ENCODE measurements around the gene LYRM4.
"Not testable (repeated sequence)": the region's sequence is repeated elsewhere in the genome, so short reads cannot be mapped to it uniquely, and the experiment has no call there.

The LYRM4 gene

DNA sequence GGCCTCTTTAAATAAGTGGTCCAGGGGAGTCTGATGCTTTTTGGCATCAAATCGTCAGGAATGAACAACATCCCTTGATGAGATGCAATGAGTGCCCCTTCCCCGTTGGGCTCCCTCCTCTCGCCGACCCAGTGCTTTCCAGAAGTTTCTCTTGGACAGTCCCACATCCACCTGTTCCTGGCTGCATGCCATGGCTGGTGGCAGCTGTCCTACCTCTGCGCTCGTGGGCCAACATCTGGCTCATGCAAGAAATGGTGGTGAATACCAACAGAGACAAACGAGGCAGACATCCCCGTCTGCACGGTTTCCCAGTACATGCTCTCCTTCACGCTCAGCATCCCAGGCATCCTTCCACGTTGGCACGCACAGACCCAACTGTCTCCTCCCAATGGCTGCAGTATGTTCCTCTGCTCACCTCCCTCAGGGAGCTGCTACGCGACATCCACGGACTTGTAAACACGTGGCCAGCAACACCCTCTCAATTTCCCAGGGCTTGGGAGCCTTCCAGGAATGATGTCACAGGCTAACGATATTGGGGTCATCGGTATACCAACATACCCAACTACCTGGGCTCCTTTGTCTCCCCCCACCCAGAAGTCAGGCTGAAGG, 138.1 kb downstream of the LYRM4 start:
- TF ChIP-seq POLR2A (IDR thresholded peaks at IDR 0.05; ENCODE audit: low read length) (no peak), GATA1 (IDR thresholded peaks at IDR 0.05; ENCODE audit: low read depth, low read length) (no peak)
- DNase-seq, result no peak

DNA sequence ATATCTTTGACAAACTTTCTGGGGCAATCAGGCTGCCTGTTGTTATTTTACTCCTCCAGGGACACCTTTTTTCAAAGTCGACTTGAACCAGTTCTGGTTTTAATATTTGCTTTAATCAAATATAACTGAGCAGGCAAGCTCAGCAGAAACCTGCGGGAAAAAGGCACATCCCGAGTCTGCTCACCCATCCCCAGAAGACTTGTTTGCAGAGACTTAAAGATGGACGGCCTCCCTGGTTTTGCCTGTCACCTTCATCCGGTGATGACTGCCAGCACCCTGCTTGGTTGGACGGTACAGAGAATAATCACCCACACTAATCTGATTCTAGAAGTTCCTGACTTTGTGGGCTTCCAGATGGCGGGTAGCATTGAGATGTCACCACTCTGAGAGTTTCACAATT, 138.8 kb downstream of the LYRM4 start:
- TF ChIP-seq GATA1 (IDR thresholded peaks at IDR 0.05; ENCODE audit: low read depth, low read length) (no peak), POLR2A (IDR thresholded peaks at IDR 0.05; ENCODE audit: low read length) (no peak)
- DNase-seq, result no peak

DNA sequence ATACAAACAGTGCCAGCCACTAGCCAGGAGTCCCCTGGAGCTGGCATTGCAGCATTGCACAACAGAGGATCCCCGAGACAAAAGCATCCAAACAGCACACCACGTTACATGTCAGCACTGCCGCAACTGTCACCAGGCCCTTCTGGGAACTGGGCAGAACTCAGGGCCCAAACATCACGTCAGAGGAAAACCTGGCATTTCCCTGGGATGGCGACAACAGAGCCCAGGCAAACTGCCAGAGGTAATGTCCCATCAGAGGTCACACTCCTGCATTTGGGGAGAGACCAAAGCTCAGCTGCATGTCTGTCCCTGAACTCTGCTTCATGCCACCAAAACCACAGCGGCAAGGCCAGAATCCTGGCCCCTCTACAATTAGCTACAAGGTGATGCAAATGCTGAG, 139.3 kb downstream of the LYRM4 start:
- no peak for DNase-seq
- TF ChIP-seq POLR2A (IDR thresholded peaks at IDR 0.05; ENCODE audit: low read length) (no peak), GATA1 (IDR thresholded peaks at IDR 0.05; ENCODE audit: low read depth, low read length) (no peak)

DNA sequence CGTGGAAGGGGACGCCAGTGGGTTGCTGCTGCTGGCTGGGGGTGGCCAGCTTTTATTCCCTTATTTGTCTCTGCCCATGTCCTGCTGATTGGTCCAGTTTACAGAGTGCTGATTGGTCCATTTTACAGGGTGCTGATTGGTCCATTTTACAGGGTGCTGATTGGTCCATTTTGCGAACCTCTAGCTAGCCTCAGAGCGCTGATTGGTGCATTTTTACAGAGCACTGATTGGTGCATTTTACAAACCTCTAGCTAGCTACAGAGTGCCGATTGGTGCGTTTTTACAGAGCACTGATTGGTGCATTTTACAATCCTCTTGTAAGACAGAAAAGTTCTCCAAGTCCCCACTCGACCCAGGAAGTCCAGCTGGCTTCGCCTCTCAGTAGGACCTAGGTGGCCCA, 140.2 kb downstream of the LYRM4 start:
- not testable (repeated sequence) for DNase-seq

DNA sequence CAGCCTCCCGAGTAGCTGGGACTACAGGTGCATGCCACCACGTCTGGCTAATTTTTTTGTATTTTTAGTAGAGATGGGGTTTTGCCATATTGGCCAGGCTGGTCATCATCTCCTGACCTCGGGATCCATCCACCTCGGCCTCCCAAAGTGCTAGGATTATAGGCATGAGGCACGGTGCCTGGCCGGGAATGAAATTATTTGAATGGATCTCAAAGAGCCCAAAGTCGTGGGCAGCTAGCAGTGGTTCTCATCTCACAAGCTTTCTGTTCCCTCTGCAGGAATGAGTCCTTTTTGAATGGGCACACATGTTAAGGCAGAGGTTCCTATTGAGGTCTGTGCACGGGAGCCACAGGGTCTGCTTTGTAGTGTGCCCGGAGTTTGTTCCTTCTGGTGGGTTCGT, 140.7 kb downstream of the LYRM4 start:
- no peak for DNase-seq
- no peak for TF ChIP-seq POLR2A (IDR thresholded peaks at IDR 0.05; ENCODE audit: low read length)
- no peak for TF ChIP-seq GATA1 (IDR thresholded peaks at IDR 0.05; ENCODE audit: low read depth, low read length)

DNA sequence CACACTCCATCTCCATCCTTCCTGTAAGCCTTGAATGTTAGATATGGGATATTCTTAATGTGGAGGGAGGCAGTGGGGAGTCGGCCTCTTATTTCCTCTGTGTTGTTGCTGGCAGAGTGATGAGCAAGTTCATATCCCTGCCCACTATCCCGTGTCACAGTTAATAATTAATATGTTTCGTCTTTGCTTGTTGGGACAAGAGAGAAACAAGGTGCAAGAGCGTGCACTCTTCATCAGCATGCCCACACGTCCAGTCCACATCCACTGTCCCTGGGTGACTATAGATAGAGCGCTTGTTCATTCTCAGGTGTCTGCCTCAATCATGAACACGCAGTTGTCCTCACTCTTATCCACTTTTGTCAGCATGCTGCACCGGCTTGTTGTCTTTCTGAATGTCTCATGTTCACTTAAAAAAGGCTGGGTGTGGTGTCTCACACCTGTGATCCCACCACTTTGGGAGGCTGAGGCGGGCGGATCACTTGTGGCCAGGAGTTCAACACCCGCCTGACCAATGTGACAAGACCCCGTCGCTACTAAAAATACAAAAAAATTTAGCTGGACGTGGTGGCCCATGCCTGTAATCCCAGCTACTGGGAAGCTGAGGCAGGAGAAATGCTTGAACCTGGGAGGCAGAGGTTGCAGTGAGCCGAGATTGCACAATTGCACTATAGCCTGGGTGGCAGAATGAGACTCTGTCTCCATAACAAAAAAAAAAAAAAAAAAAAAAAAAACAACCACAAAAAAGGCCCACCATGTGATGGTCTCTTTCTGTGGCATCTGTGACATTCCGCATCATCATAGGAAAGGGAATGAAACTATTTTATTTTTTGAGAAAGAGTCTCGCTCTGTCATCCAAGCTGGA, 141.4 kb downstream of the LYRM4 start:
- DNase-seq, result no peak
- TF ChIP-seq GATA1 (IDR thresholded peaks at IDR 0.05; ENCODE audit: low read depth, low read length), result no peak
- no peak for TF ChIP-seq POLR2A (IDR thresholded peaks at IDR 0.05; ENCODE audit: low read length)

DNA sequence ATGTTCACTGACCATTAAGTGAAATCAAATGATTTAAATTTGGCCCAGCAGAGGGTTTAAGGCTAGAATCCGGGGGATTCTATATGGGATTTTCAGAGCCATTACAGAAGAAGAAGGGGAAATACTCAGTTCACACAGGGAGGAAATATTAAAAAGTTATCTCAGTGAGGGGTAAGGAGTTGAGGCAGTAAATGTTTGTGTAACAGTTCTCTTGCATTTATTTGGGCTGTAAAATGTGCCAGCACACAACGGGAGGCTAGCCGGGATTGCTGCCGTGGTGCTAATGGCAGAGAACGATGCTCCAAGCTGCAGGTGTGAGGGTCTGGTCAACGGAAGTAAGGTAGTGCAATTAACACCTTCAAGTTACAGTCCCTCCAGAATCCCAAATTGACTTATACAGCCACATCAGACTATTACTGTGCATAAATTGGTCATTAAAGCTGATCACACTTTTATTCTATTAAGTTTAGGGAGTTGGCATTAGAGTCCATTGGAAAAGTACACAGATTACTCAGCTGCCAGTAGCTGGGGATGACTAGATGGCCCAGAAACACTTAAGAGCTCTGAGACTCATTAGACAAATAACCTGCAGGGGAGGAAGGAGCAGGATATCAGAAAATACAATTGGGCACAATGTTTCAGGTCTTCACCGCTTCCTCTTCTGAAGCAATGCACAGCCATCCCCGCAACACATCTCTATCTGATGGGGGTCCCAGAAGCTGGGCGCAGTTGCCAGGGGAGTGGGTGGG, 144.3 kb downstream of the LYRM4 start:
- TF ChIP-seq POLR2A (IDR thresholded peaks at IDR 0.05; ENCODE audit: low read length), result no peak
- no peak for TF ChIP-seq GATA1 (IDR thresholded peaks at IDR 0.05; ENCODE audit: low read depth, low read length)

DNA sequence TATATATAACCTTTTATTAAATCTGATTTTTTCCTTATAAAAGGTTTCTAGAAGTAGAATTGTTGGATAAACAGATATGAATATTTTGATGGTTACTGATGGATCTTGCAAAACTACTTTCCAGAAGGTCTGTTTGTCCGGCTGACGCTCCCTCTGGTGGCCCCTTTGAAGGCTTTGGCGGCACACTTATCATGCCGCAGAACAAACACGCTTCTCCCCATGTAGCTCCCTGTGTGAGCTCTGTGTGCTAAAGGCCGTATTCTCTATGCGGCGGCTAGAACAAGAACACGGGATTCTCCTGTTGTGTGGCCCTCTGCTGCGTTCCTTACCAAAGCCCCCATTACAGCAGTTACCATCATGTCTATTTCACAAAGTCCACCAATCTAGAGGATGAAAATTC, 145.6 kb downstream of the LYRM4 start:
- peak; percentile 5 to 10 for DNase-seq
- no peak for TF ChIP-seq POLR2A (IDR thresholded peaks at IDR 0.05; ENCODE audit: low read length)
- no peak for TF ChIP-seq GATA1 (IDR thresholded peaks at IDR 0.05; ENCODE audit: low read depth, low read length)

More for the DNA sequence above, 144.3 kb downstream of the LYRM4 start:
- DNase-seq, result no peak

DNA sequence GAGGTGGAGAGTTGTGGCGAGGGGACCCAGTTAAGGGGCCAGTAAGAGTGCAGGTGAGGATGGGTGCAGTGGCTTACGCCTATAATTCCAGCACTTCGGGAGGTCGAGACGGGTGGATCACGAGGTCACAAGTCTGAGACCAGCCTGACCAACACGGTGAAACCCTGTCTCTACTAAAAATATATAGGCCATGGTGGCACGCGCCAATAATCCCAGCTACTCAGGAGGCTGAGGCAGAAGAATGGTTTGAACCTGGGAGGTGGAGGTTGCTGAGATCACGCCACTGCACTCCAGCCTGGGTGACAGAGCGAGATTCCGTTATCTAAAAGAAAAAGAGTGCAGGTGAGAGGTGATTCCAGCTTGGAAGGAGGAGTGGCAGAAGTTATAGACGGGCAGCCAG, 147.7 kb downstream of the LYRM4 start:
- no peak for DNase-seq
- TF ChIP-seq GATA1 (IDR thresholded peaks at IDR 0.05; ENCODE audit: low read depth, low read length), result no peak
- no peak for TF ChIP-seq POLR2A (IDR thresholded peaks at IDR 0.05; ENCODE audit: low read length)

DNA sequence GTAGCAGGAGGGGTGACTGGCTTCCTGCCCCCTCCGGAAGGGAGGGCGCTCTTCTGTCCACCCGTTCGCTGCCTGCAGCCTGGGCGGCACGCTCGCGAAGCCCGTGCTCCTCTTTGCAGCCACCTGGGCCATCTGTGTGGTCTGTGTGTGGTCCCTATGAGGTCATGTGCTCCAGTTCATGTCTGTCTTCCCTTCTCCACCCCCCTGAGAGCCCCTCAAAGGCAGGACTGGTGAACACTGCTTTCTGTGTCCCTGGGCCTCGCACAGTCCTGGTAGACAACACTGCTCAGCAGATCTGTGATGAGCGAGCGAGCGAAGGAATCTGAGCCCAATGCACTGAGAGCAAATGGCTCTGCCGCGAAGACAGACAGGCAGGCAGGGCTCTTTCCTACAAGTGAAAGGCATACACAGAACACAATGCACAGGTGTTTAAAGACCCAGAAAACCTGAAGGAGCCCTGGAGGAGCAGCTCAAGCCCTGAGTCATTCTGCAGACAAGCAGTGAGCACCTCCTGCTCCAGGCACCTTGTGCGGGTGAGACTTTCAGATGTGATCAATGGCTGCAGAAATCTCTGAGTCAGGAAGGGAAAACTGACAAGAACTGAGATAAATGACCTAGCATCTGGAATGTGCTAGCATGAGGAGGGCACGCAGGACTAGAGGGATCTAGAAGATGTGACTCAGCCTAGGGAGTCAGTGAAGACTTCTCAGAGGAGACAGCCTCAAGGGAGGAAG, 148.5 kb downstream of the LYRM4 start:
- no peak for DNase-seq
- TF ChIP-seq GATA1 (IDR thresholded peaks at IDR 0.05; ENCODE audit: low read depth, low read length) (no peak), POLR2A (IDR thresholded peaks at IDR 0.05; ENCODE audit: low read length) (no peak)

DNA sequence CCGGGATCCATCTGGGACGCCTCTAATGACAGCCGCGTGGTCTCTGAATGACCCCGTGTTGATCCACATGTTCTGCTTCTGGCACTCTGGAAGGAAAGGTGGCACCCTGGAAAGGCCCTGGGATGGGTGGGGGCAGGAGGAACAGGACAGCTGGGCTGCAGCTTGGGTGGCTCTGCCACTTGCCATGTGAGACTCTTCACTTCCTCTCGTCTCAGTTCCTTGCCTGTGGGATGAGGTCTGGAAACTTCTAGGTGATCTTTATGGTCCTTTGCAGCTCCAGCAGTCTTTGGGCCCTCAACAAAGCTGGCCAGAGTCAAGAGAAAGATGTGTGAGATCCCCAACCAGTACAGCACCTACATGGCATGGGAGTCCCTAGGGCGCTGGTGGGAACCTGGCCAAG, 149.1 kb downstream of the LYRM4 start:
- no peak for DNase-seq
- TF ChIP-seq POLR2A (IDR thresholded peaks at IDR 0.05; ENCODE audit: low read length) (no peak), GATA1 (IDR thresholded peaks at IDR 0.05; ENCODE audit: low read depth, low read length) (no peak)

DNA sequence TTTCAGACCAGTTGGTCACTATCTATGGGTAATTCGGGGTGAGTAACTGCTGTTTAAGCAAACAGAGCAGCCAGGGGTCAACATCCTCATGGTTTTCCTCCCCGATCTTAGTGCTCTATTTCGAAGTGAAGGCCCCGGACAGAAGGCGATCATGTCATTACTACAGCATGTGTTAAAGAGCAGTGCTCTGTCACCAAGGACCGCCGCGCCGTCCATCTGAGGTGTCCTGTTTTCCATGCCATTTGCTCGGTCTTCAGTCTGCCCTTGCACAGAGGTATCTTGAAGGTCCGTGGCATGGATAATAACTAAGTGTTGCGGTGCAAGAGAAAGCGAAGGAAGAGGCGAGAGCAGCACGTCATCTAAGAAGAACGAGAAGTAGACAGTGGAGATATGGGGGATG, 150.5 kb downstream of the LYRM4 start:
- no peak for DNase-seq
- TF ChIP-seq GATA1 (IDR thresholded peaks at IDR 0.05; ENCODE audit: low read depth, low read length), result no peak

DNA sequence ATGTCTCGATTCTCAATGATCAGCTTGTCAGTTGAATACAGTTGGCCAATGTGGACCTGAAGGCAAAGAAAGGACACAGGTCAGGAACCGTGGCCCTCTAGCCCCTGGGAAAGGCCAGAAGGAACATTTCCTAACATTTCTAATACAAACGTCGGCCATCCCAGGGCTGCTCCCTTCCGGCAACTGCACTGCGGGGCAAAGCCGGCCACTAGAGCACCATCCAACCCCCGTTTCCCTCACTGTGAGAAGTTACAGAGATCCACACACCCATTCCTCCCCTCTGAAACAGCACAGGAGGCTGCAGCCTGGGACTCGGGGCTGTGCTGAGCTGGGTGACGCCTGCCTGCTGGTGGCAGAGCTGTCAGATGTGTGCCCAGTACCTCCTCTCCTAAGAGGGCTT, 151.3 kb downstream of the LYRM4 start:
- TF ChIP-seq GATA1 (IDR thresholded peaks at IDR 0.05; ENCODE audit: low read depth, low read length), result no peak
- no peak for TF ChIP-seq POLR2A (IDR thresholded peaks at IDR 0.05; ENCODE audit: low read length)
- DNase-seq, result no peak

All from erythroblast (primary cell).